Measurements from ENCODE around the gene DNM3. TPM values are rescaled to one million over a fixed set of nuclear protein-coding genes. Genes with fewer than 3 reads are reported as not detected.
"Not testable (repeated sequence)": the region's sequence is repeated elsewhere in the genome, so short reads cannot be mapped to it uniquely, and the experiment has no call there.

Gene DNM3
- total RNA-seq, 1 experiment from 2014 or later = 2.7 TPM

DNA sequence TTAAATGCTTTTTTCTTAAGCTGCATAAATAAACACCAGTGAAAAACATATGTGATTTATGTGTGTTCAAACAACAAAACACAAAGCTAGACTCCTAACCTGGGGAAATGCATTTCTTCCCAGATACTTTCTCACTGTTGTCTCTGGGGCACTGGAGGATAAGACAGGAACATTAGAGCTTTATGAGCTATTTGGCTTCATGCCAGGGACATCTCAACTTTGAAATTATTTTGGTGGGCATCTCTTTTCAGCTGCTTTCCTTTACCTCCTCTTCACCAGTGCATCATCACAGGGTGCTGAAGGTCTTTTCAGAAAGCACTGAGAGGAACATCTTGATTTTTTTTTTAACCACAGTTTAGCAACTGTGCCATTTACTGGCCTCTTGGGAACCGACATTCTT is 212.9 kb downstream of the DNM3 start:
- Histone ChIP-seq H3K23me2 (ENCODE audit: insufficient read length, low read depth, low read length, poor library complexity, severe bottlenecking) (no peaks in the 10 kb centered on the region), H2AK5ac (ENCODE audit: insufficient read length, low read length) (no peak overlapping the region), H2BK5ac (ENCODE audit: insufficient read length, low read length) (no peak overlapping the region), H3K4me2 (ENCODE audit: insufficient read depth, insufficient read length, low read length) (no peak overlapping the region), H2BK15ac (ENCODE audit: low read depth, low read length) (no peak overlapping the region), H3K9me3 (ENCODE audit: control insufficient read depth, low read depth, low read length) (no peaks in the 10 kb centered on the region), H3K79me2 (ENCODE audit: insufficient read depth, low read length) (no peaks in the 10 kb centered on the region), H3K56ac (ENCODE audit: insufficient read length, low read depth, low read length) (no peak overlapping the region), H3K23ac (ENCODE audit: insufficient read length, low read depth, low read length) (no peak overlapping the region), H2BK20ac (ENCODE audit: low read depth, low read length, poor library complexity, severe bottlenecking) (no peak overlapping the region), H3K27ac (ENCODE audit: insufficient read length, low read depth, low read length) (no peak overlapping the region), H3K27me3 (ENCODE audit: insufficient read depth, low read length) (no peaks in the 10 kb centered on the region), H4K91ac (ENCODE audit: insufficient read length, low read depth, low read length) (no peak overlapping the region), H4K5ac (ENCODE audit: insufficient read length, low read depth, low read length) (no peak overlapping the region), H2BK120ac (ENCODE audit: low read depth, low read length, poor library complexity, severe bottlenecking) (no peak overlapping the region), H4K8ac (replicated peaks; ENCODE audit: insufficient read length, low read depth, low read length) (no peak overlapping the region), H3K4me1 (ENCODE audit: insufficient read depth, low read length) (no peaks in the 10 kb centered on the region; the same call in 1 of the 2 replicates), H3K9ac (ENCODE audit: extremely low read depth, insufficient read length, low read length) (no peak overlapping the region), H4K20me1 (ENCODE audit: control insufficient read depth, insufficient read depth, insufficient read length) (no peaks in the 10 kb centered on the region), H2BK12ac (ENCODE audit: insufficient read length, low read depth, low read length) (no peak overlapping the region), H3K4ac (ENCODE audit: low read depth, low read length) (no peak overlapping the region), H3K18ac (ENCODE audit: insufficient read length, low read depth, low read length) (no peak overlapping the region), H3T11ph (ENCODE audit: low read length) (no peak overlapping the region), H3K79me1 (ENCODE audit: insufficient read depth, low read depth, low read length, poor library complexity, severe bottlenecking) (no peaks in the 10 kb centered on the region), H2AFZ (ENCODE audit: low read length) (no peak overlapping the region), H3K14ac (ENCODE audit: insufficient read depth, low read length) (no peak overlapping the region)
- Mint-ChIP-seq H3K27ac (no peak overlapping the region), H3K36me3 (ENCODE audit: insufficient read depth in 1 of 3, low read depth in 3 of 3) (peaks cover 7 to 13% (median 9%) of the 10 kb centered on the region in 3 experiments), H3K4me1 (peaks cover 0 to 4% of the 10 kb centered on the region in 2 experiments; a peak in 1 of 4 replicates), H3K9me3 (peaks cover 5 to 12% of the 10 kb centered on the region in 2 experiments; a peak in 3 of 5 replicates), H3K27me3 (ENCODE audit: low read depth) (no peaks in the 10 kb centered on the region), H3K4me3 (no peak overlapping the region)
- no CpG with 5 or more reads among the region's 1 CpG for WGBS (ENCODE audit: extremely low coverage, insufficient read length, low lambda C conversion rate)
- no peak for DNase-seq
- TF ChIP-seq, protein P1, sequence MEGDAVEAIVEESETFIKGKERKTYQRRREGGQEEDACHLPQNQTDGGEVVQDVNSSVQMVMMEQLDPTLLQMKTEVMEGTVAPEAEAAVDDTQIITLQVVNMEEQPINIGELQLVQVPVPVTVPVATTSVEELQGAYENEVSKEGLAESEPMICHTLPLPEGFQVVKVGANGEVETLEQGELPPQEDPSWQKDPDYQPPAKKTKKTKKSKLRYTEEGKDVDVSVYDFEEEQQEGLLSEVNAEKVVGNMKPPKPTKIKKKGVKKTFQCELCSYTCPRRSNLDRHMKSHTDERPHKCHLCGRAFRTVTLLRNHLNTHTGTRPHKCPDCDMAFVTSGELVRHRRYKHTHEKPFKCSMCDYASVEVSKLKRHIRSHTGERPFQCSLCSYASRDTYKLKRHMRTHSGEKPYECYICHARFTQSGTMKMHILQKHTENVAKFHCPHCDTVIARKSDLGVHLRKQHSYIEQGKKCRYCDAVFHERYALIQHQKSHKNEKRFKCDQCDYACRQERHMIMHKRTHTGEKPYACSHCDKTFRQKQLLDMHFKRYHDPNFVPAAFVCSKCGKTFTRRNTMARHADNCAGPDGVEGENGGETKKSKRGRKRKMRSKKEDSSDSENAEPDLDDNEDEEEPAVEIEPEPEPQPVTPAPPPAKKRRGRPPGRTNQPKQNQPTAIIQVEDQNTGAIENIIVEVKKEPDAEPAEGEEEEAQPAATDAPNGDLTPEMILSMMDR (conservative IDR thresholded peaks at IDR 0.05) = no peak

DNA sequence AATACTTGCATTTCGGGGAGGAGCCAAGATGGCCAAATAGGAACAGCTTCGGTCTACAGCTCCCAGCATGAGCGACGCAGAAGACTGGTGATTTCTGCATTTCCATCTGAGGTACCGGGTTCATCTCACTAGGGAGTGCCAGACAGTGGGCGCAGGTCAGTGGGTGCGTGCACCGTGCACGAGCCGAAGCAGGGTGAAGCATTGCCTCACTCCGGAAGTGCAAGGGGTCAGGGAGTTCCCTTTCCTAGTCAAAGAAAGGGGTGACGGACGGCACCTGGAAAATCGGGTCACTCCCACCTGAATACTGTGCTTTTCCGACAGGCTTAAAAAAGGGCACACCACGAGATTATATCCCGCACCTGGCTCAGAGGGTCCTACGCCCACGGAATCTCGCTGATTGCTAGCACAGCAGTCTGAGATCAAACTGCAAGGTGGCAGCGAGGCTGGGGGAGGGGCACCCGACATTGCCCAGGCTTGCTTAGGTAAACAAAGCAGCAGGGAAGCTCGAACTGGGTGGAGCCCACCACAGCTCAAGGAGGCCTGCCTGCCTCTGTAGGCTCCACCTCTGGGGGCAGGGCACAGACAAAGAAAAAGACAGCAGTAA is 214.6 kb downstream of the DNM3 start:
- H3K56ac ChIP-seq (ENCODE audit: insufficient read length, low read depth, low read length); H2BK20ac ChIP-seq (ENCODE audit: low read depth, low read length, poor library complexity, severe bottlenecking); H3K4me2 ChIP-seq (ENCODE audit: insufficient read depth, insufficient read length, low read length); H2BK5ac ChIP-seq (ENCODE audit: insufficient read length, low read length); H3K23ac ChIP-seq (ENCODE audit: insufficient read length, low read depth, low read length); H3K27me3 ChIP-seq (ENCODE audit: insufficient read depth, low read length); H2AK5ac ChIP-seq (ENCODE audit: insufficient read length, low read length); H3K27me3 Mint-ChIP-seq (ENCODE audit: low read depth); H3K4ac ChIP-seq (ENCODE audit: low read depth, low read length); H3K9ac ChIP-seq (ENCODE audit: extremely low read depth, insufficient read length, low read length); H2BK15ac ChIP-seq (ENCODE audit: low read depth, low read length); H3K27ac ChIP-seq (ENCODE audit: insufficient read length, low read depth, low read length); H3K4me1 ChIP-seq (ENCODE audit: insufficient read depth, low read length); H3K23me2 ChIP-seq (ENCODE audit: insufficient read length, low read depth, low read length, poor library complexity, severe bottlenecking); H4K8ac ChIP-seq (replicated peaks; ENCODE audit: insufficient read length, low read depth, low read length); H4K91ac ChIP-seq (ENCODE audit: insufficient read length, low read depth, low read length); H3K4me3 Mint-ChIP-seq; H2BK12ac ChIP-seq (ENCODE audit: insufficient read length, low read depth, low read length); H3K79me1 ChIP-seq (ENCODE audit: insufficient read depth, low read depth, low read length, poor library complexity, severe bottlenecking); H4K5ac ChIP-seq (ENCODE audit: insufficient read length, low read depth, low read length); H3T11ph ChIP-seq (ENCODE audit: low read length); H3K27ac Mint-ChIP-seq; H4K20me1 ChIP-seq (ENCODE audit: control insufficient read depth, insufficient read depth, insufficient read length); H3K18ac ChIP-seq (ENCODE audit: insufficient read length, low read depth, low read length); H3K9me3 ChIP-seq (ENCODE audit: control insufficient read depth, low read depth, low read length); H2AFZ ChIP-seq (ENCODE audit: low read length); H2BK120ac ChIP-seq (ENCODE audit: low read depth, low read length, poor library complexity, severe bottlenecking); H3K79me2 ChIP-seq (ENCODE audit: insufficient read depth, low read length); H3K14ac ChIP-seq (ENCODE audit: insufficient read depth, low read length); H3K4me1 Mint-ChIP-seq; DNase-seq: not testable (repeated sequence)
- WGBS (ENCODE audit: extremely low coverage, insufficient read length, low lambda C conversion rate) = no CpG with 5 or more reads among the region's 23 CpGs
- Mint-ChIP-seq H3K36me3 (ENCODE audit: insufficient read depth in 1 of 3, low read depth in 3 of 3) (peaks cover 7 to 13% (median 9%) of the 10 kb centered on the region in 3 experiments), H3K9me3 (peaks cover 5 to 12% of the 10 kb centered on the region in 2 experiments; a peak in 3 of 5 replicates)
